ENCODE results near the gene ATP6V0D1.

ATP6V0D1 gene

GRCh38 chr16:67448580-67448979 lies 32.4 kb downstream of the ATP6V0D1 start:
- TF ChIP-seq CTCF (IDR thresholded peaks at IDR 0.05; ENCODE audit: control extremely low read depth, extremely low read depth, low read depth, missing control alignments), result no peak
- no peak for DNase-seq (ENCODE audit: extremely low spot score)
- ChIA-PET CTCF (interaction anchor here (1.2 to 9.2 kb wide), 11 partner anchors 8 to 188 kb away, joined by 4 to 106 read pairs (median 7); partner anchors contain the start of gene PLEKHG4), POLR2A (interaction anchor here (0.6 kb wide), 1 partner anchor 12 kb away, joined by 3 read pairs; no protein-coding TSS in a partner anchor)

- TF ChIP-seq CTCF (IDR thresholded peaks at IDR 0.05; ENCODE audit: control extremely low read depth, extremely low read depth, low read depth, missing control alignments), result peak; percentile 62
- CTCF ChIA-PET, result interaction anchor here (0.7 to 9.2 kb wide), 18 partner anchors 9 to 187 kb away, joined by 3 to 106 read pairs (median 6); partner anchors contain the start of genes ATP6V0D1, HSD11B2 and PLEKHG4
- POLR2A ChIA-PET, result no interaction called here
- peak; percentile 79 for DNase-seq (ENCODE audit: extremely low spot score)
These were observed 33.4 kb downstream of the ATP6V0D1 start for GRCh38 chr16:67447508-67448076.

GRCh38 chr16:67446968-67447507 lies 33.9 kb downstream of the ATP6V0D1 start:
- no peak for DNase-seq (ENCODE audit: extremely low spot score)
- TF ChIP-seq CTCF (IDR thresholded peaks at IDR 0.05; ENCODE audit: control extremely low read depth, extremely low read depth, low read depth, missing control alignments), result no peak
- POLR2A ChIA-PET, result interaction anchor here (1.5 kb wide), 1 partner anchor 32 kb away, joined by 3 read pairs; no protein-coding TSS in a partner anchor
- CTCF ChIA-PET, result interaction anchor here (1.0 to 9.2 kb wide), 18 partner anchors 8 to 187 kb away, joined by 3 to 106 read pairs (median 6); partner anchors contain the start of genes ATP6V0D1, HSD11B2 and PLEKHG4

GRCh38 chr16:67445913-67446907 lies 34.7 kb downstream of the ATP6V0D1 start:
- ChIA-PET CTCF (interaction anchor here (0.9 to 9.2 kb wide), 14 partner anchors 8 to 291 kb away, joined by 3 to 106 read pairs (median 5); partner anchors contain the start of gene HSD11B2), POLR2A (interaction anchor here (0.5 to 1.5 kb wide), 2 partner anchors 33 to 417 kb away, joined by 3 read pairs; no protein-coding TSS in a partner anchor)
- no peak for DNase-seq (ENCODE audit: extremely low spot score)
- TF ChIP-seq CTCF (IDR thresholded peaks at IDR 0.05; ENCODE audit: control extremely low read depth, extremely low read depth, low read depth, missing control alignments), result no peak

GRCh38 chr16:67445441-67445912 lies 35.5 kb downstream of the ATP6V0D1 start:
- CTCF ChIA-PET, result interaction anchor here (0.9 to 9.2 kb wide), 13 partner anchors 9 to 290 kb away, joined by 3 to 106 read pairs (median 4); no protein-coding TSS in a partner anchor
- peak; percentile 8 for TF ChIP-seq CTCF (IDR thresholded peaks at IDR 0.05; ENCODE audit: control extremely low read depth, extremely low read depth, low read depth, missing control alignments)
- POLR2A ChIA-PET, result interaction anchor here (1.5 kb wide), 1 partner anchor 34 kb away, joined by 3 read pairs; no protein-coding TSS in a partner anchor
- DNase-seq (ENCODE audit: extremely low spot score), result no peak

GRCh38 chr16:67445126-67445426 lies 35.9 kb downstream of the ATP6V0D1 start:
- ChIA-PET POLR2A (no interaction called here), CTCF (interaction anchor here (1.2 to 9.2 kb wide), 11 partner anchors 9 to 290 kb away, joined by 3 to 106 read pairs (median 6); no protein-coding TSS in a partner anchor)
- no peak for TF ChIP-seq CTCF (IDR thresholded peaks at IDR 0.05; ENCODE audit: control extremely low read depth, extremely low read depth, low read depth, missing control alignments)
- DNase-seq (ENCODE audit: extremely low spot score), result no peak
